ENCODE data around the gene TSPAN11. TPM values are rescaled to one million over a fixed set of nuclear protein-coding genes. Genes with fewer than 3 reads are reported as not detected.

Gene TSPAN11
- total and polyA plus RNA-seq, 2 experiments from 2014 or later, result 2.1 to 6.0 TPM

DNA sequence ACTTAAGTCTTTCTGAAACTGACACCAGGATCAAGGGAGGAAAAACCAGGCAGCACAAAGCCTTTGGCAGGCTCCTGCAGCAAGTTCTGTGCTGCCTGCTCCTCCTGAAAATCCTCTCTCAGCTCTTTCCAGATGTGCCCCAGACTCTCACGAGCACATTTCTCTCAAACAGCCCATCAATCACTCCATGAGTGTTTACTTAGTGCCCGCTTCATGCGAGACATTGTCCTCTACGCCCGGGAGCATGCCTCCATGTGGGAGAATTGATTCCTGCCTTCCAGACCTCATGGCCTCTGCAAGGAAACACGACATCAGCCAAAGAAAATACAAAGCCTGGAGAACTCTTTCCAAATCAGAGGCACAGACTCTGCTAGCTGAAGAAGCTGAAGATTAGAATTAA is 46.5 kb upstream of the TSPAN11 start:
- ATAC-seq (no peak), DNase-seq (ENCODE audit: low spot score) (no peak)
- Histone ChIP-seq H3K27me3 (ENCODE audit: insufficient read depth) (no peaks in the 10 kb centered on the region), H3F3A (replicated peaks; ENCODE audit: low read depth) (no peaks in the 10 kb centered on the region), H3K9me2 (ENCODE audit: insufficient read depth) (no peaks in the 10 kb centered on the region), H4K20me1 (replicated peaks; ENCODE audit: insufficient read depth) (no peaks in the 10 kb centered on the region), H3K79me2 (replicated peaks; ENCODE audit: insufficient read depth) (no peaks in the 10 kb centered on the region), H3K4me1 (ENCODE audit: insufficient read depth) (no peaks in the 10 kb centered on the region), H2AFZ (0 out of 2 replicates have a peak overlapping the region, but pooled peaks have one; percentile 23), H3K4me2 (no peak overlapping the region), H3K27ac (ENCODE audit: low read depth) (no peak overlapping the region), H3K4me3 (no peak overlapping the region), H3K36me3 (ENCODE audit: insufficient read depth) (no peaks in the 10 kb centered on the region)
- Mint-ChIP-seq H3K4me3 (no peak overlapping the region), H3K4me1 (peaks cover 10% of the 10 kb centered on the region; the same call in 2 of the 3 replicates), H3K36me3 (ENCODE audit: low read depth) (no peaks in the 10 kb centered on the region), H3K9me3 (no peaks in the 10 kb centered on the region; the same call in 2 of the 3 replicates), H3K27ac (no peak overlapping the region), H3K27me3 (ENCODE audit: insufficient read depth, low read depth, poor library complexity) (peaks cover 9% of the 10 kb centered on the region)
- no peak for TF ChIP-seq EZH2 (IDR thresholded peaks at IDR 0.05; ENCODE audit: low read depth, unreplicated experiment)
- no peak for TF ChIP-seq EZH2phosphoT487 (IDR thresholded peaks at IDR 0.05; ENCODE audit: unreplicated experiment)
- TF ChIP-seq, protein P1, sequence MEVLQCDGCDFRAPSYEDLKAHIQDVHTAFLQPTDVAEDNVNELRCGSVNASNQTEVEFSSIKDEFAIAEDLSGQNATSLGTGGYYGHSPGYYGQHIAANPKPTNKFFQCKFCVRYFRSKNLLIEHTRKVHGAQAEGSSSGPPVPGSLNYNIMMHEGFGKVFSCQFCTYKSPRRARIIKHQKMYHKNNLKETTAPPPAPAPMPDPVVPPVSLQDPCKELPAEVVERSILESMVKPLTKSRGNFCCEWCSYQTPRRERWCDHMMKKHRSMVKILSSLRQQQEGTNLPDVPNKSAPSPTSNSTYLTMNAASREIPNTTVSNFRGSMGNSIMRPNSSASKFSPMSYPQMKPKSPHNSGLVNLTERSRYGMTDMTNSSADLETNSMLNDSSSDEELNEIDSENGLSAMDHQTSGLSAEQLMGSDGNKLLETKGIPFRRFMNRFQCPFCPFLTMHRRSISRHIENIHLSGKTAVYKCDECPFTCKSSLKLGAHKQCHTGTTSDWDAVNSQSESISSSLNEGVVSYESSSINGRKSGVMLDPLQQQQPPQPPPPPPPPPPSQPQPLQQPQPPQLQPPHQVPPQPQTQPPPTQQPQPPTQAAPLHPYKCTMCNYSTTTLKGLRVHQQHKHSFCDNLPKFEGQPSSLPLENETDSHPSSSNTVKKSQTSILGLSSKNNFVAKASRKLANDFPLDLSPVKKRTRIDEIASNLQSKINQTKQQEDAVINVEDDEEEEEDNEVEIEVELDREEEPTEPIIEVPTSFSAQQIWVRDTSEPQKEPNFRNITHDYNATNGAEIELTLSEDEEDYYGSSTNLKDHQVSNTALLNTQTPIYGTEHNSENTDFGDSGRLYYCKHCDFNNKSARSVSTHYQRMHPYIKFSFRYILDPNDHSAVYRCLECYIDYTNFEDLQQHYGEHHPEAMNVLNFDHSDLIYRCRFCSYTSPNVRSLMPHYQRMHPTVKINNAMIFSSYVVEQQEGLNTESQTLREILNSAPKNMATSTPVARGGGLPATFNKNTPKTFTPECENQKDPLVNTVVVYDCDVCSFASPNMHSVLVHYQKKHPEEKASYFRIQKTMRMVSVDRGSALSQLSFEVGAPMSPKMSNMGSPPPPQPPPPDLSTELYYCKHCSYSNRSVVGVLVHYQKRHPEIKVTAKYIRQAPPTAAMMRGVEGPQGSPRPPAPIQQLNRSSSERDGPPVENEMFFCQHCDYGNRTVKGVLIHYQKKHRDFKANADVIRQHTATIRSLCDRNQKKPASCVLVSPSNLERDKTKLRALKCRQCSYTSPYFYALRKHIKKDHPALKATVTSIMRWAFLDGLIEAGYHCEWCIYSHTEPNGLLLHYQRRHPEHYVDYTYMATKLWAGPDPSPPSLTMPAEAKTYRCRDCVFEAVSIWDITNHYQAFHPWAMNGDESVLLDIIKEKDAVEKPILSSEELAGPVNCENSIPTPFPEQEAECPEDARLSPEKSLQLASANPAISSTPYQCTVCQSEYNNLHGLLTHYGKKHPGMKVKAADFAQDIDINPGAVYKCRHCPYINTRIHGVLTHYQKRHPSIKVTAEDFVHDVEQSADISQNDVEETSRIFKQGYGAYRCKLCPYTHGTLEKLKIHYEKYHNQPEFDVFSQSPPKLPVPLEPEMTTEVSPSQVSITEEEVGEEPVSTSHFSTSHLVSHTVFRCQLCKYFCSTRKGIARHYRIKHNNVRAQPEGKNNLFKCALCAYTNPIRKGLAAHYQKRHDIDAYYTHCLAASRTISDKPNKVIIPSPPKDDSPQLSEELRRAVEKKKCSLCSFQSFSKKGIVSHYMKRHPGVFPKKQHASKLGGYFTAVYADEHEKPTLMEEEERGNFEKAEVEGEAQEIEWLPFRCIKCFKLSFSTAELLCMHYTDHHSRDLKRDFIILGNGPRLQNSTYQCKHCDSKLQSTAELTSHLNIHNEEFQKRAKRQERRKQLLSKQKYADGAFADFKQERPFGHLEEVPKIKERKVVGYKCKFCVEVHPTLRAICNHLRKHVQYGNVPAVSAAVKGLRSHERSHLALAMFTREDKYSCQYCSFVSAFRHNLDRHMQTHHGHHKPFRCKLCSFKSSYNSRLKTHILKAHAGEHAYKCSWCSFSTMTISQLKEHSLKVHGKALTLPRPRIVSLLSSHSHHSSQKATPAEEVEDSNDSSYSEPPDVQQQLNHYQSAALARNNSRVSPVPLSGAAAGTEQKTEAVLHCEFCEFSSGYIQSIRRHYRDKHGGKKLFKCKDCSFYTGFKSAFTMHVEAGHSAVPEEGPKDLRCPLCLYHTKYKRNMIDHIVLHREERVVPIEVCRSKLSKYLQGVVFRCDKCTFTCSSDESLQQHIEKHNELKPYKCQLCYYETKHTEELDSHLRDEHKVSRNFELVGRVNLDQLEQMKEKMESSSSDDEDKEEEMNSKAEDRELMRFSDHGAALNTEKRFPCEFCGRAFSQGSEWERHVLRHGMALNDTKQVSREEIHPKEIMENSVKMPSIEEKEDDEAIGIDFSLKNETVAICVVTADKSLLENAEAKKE (CRISPR knock-in tag; IDR thresholded peaks at IDR 0.05), result no peak
- TF ChIP-seq REST (IDR thresholded peaks at IDR 0.05; ENCODE audit: unreplicated experiment), result no peak
- TF ChIP-seq STAT1 (IDR thresholded peaks at IDR 0.05; ENCODE audit: unreplicated experiment), result no peak
- no peak for TF ChIP-seq NANOG (IDR thresholded peaks at IDR 0.05; ENCODE audit: borderline replicate concordance)
- TF ChIP-seq CREB1 (CRISPR knock-in tag; IDR thresholded peaks at IDR 0.05; ENCODE audit: low read depth), result no peak
- TF ChIP-seq ETS1 (IDR thresholded peaks at IDR 0.05), result no peak
- TF ChIP-seq POLR2AphosphoS5 (IDR thresholded peaks at IDR 0.05; ENCODE audit: low read depth), result no peak
- TF ChIP-seq ZNF331 (CRISPR knock-in tag; IDR thresholded peaks at IDR 0.05; ENCODE audit: low read depth), result no peak
- TF ChIP-seq ZNF114 (CRISPR knock-in tag; IDR thresholded peaks at IDR 0.05), result no peak
- no peak for TF ChIP-seq CTCF (conservative IDR thresholded peaks at IDR 0.05; ENCODE audit: low read depth in 2 of 2)
- TF ChIP-seq JUNB (IDR thresholded peaks at IDR 0.05; ENCODE audit: unreplicated experiment), result no peak

All from GM23338 (cell line).